Dendritic cell treated with granulocyte-macrophage colony-stimulating factor and Interleukin-4, amounts not matched to agents 40 ng/mL and 50 ng/mL, for 4 days (primary cell): Measurements from ENCODE around the gene CFAP299.
"Not testable (repeated sequence)": the region's sequence is repeated elsewhere in the genome, so short reads cannot be mapped to it uniquely, and the experiment has no call there.

ENCODE experiments used
- H3K27ac Mint-ChIP-seq: one replicate; pipeline ENCODE4 v1.8.0; 2022; ENCODE audit warnings: mild to moderate bottlenecking, mixed read lengths
- H3K27me3 Mint-ChIP-seq: one replicate; pipeline ENCODE4 v1.8.0; 2022; ENCODE audit warnings: mild to moderate bottlenecking, mixed read lengths
- H3K36me3 Mint-ChIP-seq: one replicate; pipeline ENCODE4 v1.8.0; 2022; ENCODE audit warnings: low read depth, mixed read lengths
- H3K4me1 Mint-ChIP-seq: one replicate; pipeline ENCODE4 v1.8.0; 2022; ENCODE audit warnings: low read depth, mixed read lengths
- H3K4me3 Mint-ChIP-seq: one replicate; pipeline ENCODE4 v1.8.0; 2022; ENCODE audit warnings: mild to moderate bottlenecking, moderate library complexity, mixed read lengths
- H3K9me3 Mint-ChIP-seq: one replicate; pipeline ENCODE4 v1.8.0; 2022; ENCODE audit warnings: mixed read lengths
- intact Hi-C: fragments of 100-400 bp; cut with micrococcal nuclease; formaldehyde crosslinking; loops from one replicate; pipeline ENCODE4 v1.15.0; 2022

Gene CFAP299

GRCh38 chr4:80342684-80343083, 7.2 kb downstream of the CFAP299 start:
- H3K27ac Mint-ChIP-seq, H3K4me3 Mint-ChIP-seq, H3K27me3 Mint-ChIP-seq, H3K36me3 Mint-ChIP-seq, intact Hi-C loops, H3K4me1 Mint-ChIP-seq: not testable (repeated sequence)
- H3K9me3 Mint-ChIP-seq, result peaks cover 16% of the 10 kb centered on the region

GRCh38 chr4:80343887-80344286, 8.4 kb downstream of the CFAP299 start:
- intact Hi-C loops, result no loop called here
- Mint-ChIP-seq H3K27ac (no peak overlapping the region), H3K4me1 (no peaks in the 10 kb centered on the region), H3K4me3 (no peak overlapping the region), H3K36me3 (no peaks in the 10 kb centered on the region), H3K9me3 (peaks cover 16% of the 10 kb centered on the region), H3K27me3 (no peaks in the 10 kb centered on the region)

- no peak overlapping the region for H3K4me3 Mint-ChIP-seq
- intact Hi-C loops, result loop anchor here (5.0 kb wide), 2 partner anchors 692 to 992 kb away; no protein-coding TSS in a partner anchor
- H3K36me3 Mint-ChIP-seq, result no peaks in the 10 kb centered on the region
These were observed 24.6 kb downstream of the CFAP299 start for GRCh38 chr4:80360084-80360483.

GRCh38 chr4:80360900-80361299, 25.4 kb downstream of the CFAP299 start:
- no peaks in the 10 kb centered on the region for H3K9me3 Mint-ChIP-seq

More at GRCh38 chr4:80360084-80360483, 24.6 kb downstream of the CFAP299 start:
- Mint-ChIP-seq H3K4me1 (no peaks in the 10 kb centered on the region), H3K27me3 (peaks cover 16% of the 10 kb centered on the region), H3K27ac (no peak overlapping the region), H3K9me3 (no peaks in the 10 kb centered on the region)

GRCh38 chr4:80361329-80361900, 25.9 kb downstream of the CFAP299 start:
- Mint-ChIP-seq H3K27ac (no peak overlapping the region), H3K4me3 (no peak overlapping the region), H3K36me3 (no peaks in the 10 kb centered on the region), H3K27me3 (peaks cover 15% of the 10 kb centered on the region), H3K4me1 (no peaks in the 10 kb centered on the region), H3K9me3 (no peaks in the 10 kb centered on the region)
- intact Hi-C loops, result loop anchor here (1.0 to 5.0 kb wide), 3 partner anchors 629 to 991 kb away; no protein-coding TSS in a partner anchor

More at GRCh38 chr4:80360900-80361299, 25.4 kb downstream of the CFAP299 start:
- H3K4me1 Mint-ChIP-seq, result no peaks in the 10 kb centered on the region
- no peak overlapping the region for H3K4me3 Mint-ChIP-seq
- H3K36me3 Mint-ChIP-seq, result no peaks in the 10 kb centered on the region
- H3K27me3 Mint-ChIP-seq, result peaks cover 16% of the 10 kb centered on the region
- intact Hi-C loops, result loop anchor here (1.0 to 5.0 kb wide), 3 partner anchors 629 to 991 kb away; no protein-coding TSS in a partner anchor
- H3K27ac Mint-ChIP-seq, result no peak overlapping the region

GRCh38 chr4:80362578-80363181, 27.1 kb downstream of the CFAP299 start:
- Mint-ChIP-seq H3K4me3 (no peak overlapping the region), H3K9me3 (no peaks in the 10 kb centered on the region), H3K27me3 (peaks cover 9% of the 10 kb centered on the region), H3K27ac (no peak overlapping the region), H3K36me3 (no peaks in the 10 kb centered on the region), H3K4me1 (no peaks in the 10 kb centered on the region)
- intact Hi-C loops, result loop anchor here (5.0 kb wide), 2 partner anchors 690 to 990 kb away; no protein-coding TSS in a partner anchor

GRCh38 chr4:80365928-80366327, 30.4 kb downstream of the CFAP299 start:
- H3K4me3 Mint-ChIP-seq, result no peak overlapping the region
- H3K27me3 Mint-ChIP-seq, result no peaks in the 10 kb centered on the region
- no peaks in the 10 kb centered on the region for H3K36me3 Mint-ChIP-seq
- intact Hi-C loops, result no loop called here
- H3K9me3 Mint-ChIP-seq, result no peaks in the 10 kb centered on the region
- H3K4me1 Mint-ChIP-seq, result no peaks in the 10 kb centered on the region
- H3K27ac Mint-ChIP-seq, result no peak overlapping the region

GRCh38 chr4:80367737-80368136, 32.2 kb downstream of the CFAP299 start:
- no peaks in the 10 kb centered on the region for H3K9me3 Mint-ChIP-seq
- no peak overlapping the region for H3K4me3 Mint-ChIP-seq
- H3K4me1 Mint-ChIP-seq, result no peaks in the 10 kb centered on the region
- intact Hi-C loops, result no loop called here
- H3K36me3 Mint-ChIP-seq, result no peaks in the 10 kb centered on the region
- no peaks in the 10 kb centered on the region for H3K27me3 Mint-ChIP-seq
- no peak overlapping the region for H3K27ac Mint-ChIP-seq

GRCh38 chr4:80370635-80371034, 35.1 kb downstream of the CFAP299 start:
- no peak overlapping the region for H3K4me3 Mint-ChIP-seq
- no peaks in the 10 kb centered on the region for H3K4me1 Mint-ChIP-seq
- H3K9me3 Mint-ChIP-seq, result no peaks in the 10 kb centered on the region
- H3K27ac Mint-ChIP-seq, result no peak overlapping the region
- no peaks in the 10 kb centered on the region for H3K36me3 Mint-ChIP-seq
- intact Hi-C loops, result no loop called here
- H3K27me3 Mint-ChIP-seq, result no peaks in the 10 kb centered on the region

- Mint-ChIP-seq H3K27ac (no peak overlapping the region), H3K27me3 (no peaks in the 10 kb centered on the region), H3K4me1 (no peaks in the 10 kb centered on the region), H3K9me3 (no peaks in the 10 kb centered on the region), H3K36me3 (no peaks in the 10 kb centered on the region), H3K4me3 (no peak overlapping the region)
- intact Hi-C loops, result no loop called here
These were observed 35.5 kb downstream of the CFAP299 start for GRCh38 chr4:80371046-80371445.

GRCh38 chr4:80374180-80374579, 38.6 kb downstream of the CFAP299 start:
- Mint-ChIP-seq H3K27me3 (no peaks in the 10 kb centered on the region), H3K27ac (no peak overlapping the region), H3K9me3 (no peaks in the 10 kb centered on the region), H3K4me3 (no peak overlapping the region), H3K4me1 (no peaks in the 10 kb centered on the region), H3K36me3 (no peaks in the 10 kb centered on the region)
- intact Hi-C loops, result no loop called here

GRCh38 chr4:80382090-80382832, 46.7 kb downstream of the CFAP299 start:
- H3K4me3 Mint-ChIP-seq, result no peak overlapping the region
- H3K36me3 Mint-ChIP-seq, result no peaks in the 10 kb centered on the region
- peaks cover 20% of the 10 kb centered on the region for H3K9me3 Mint-ChIP-seq
- H3K27me3 Mint-ChIP-seq, result no peaks in the 10 kb centered on the region
- H3K27ac Mint-ChIP-seq, result no peak overlapping the region
- intact Hi-C loops, result no loop called here
- H3K4me1 Mint-ChIP-seq, result no peaks in the 10 kb centered on the region

GRCh38 chr4:80385397-80386280, 50.1 kb downstream of the CFAP299 start:
- no peak overlapping the region for H3K27ac Mint-ChIP-seq
- H3K4me1 Mint-ChIP-seq, result no peaks in the 10 kb centered on the region
- intact Hi-C loops, result no loop called here
- H3K36me3 Mint-ChIP-seq, result no peaks in the 10 kb centered on the region
- no peak overlapping the region for H3K4me3 Mint-ChIP-seq
- H3K27me3 Mint-ChIP-seq, result no peaks in the 10 kb centered on the region
- H3K9me3 Mint-ChIP-seq, result peaks cover 29% of the 10 kb centered on the region
